ENCODE data around the gene OPA1.

DNA sequence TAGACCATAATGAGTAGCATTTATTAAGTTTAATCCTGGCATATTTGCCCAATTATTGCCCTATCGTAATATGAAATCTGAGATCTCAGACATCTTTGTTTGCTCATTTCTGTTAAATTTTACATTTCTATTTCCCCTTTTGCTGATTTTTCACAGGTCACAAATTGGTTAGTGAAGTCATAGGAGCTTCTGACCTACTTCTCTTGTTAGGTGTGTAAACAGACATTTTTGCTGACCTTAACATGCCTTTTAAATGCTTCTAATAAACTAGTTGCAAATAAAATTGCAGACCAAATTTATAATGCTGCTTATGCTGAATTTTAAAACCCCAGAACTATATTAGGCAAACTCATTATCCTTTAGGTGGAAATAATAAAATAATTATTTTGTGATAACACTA is 24.6 kb downstream of the OPA1 start:
- TF ChIP-seq CREB1 (IDR thresholded peaks at IDR 0.05; ENCODE audit: low read depth) (no peak), ZBTB7A (IDR thresholded peaks at IDR 0.05; ENCODE audit: low read depth) (no peak), REST (IDR thresholded peaks at IDR 0.05; ENCODE audit: low read depth) (no peak)
